GM10847 (cell line): Measurements from ENCODE around the gene SLC2A4RG.

Source experiments
- POLR2A ChIP-seq: IDR thresholded peaks from 2 replicates; pipeline ENCODE4 v1.6.1; 2011; ENCODE audit not compliant: insufficient read length; ENCODE audit errors: extremely low read depth

Gene SLC2A4RG

GRCh38 chr20:63733579-63734081, 5.9 kb upstream of the SLC2A4RG start:
- no peak for TF ChIP-seq POLR2A

GRCh38 chr20:63734111-63734945, 5.2 kb upstream of the SLC2A4RG start:
- no peak for TF ChIP-seq POLR2A

- TF ChIP-seq POLR2A, result no peak
These were observed 4.4 kb upstream of the SLC2A4RG start for GRCh38 chr20:63734946-63735858.

GRCh38 chr20:63735859-63736718, 3.5 kb upstream of the SLC2A4RG start, which contains the start of gene LIME1:
LIME1 (plus strand) TSS chr20:63736664; CDS start chr20:63737550, 886 bp downstream.
- peak; percentile 13 for TF ChIP-seq POLR2A

GRCh38 chr20:63736893-63737694, 2.5 kb upstream of the SLC2A4RG start:
- TF ChIP-seq POLR2A, result no peak

GRCh38 chr20:63737695-63737944, 2.0 kb upstream of the SLC2A4RG start:
- TF ChIP-seq POLR2A, result no peak

- peak; percentile 18 for TF ChIP-seq POLR2A
These were observed 1.5 kb upstream of the SLC2A4RG start for GRCh38 chr20:63737945-63738686.

- TF ChIP-seq POLR2A, result no peak
These were observed 868 bp upstream of the SLC2A4RG start for GRCh38 chr20:63738687-63739129.

GRCh38 chr20:63740070-63740626, 572 bp downstream of the SLC2A4RG start:
- peak; percentile 6 for TF ChIP-seq POLR2A

GRCh38 chr20:63740627-63741353, 1.2 kb downstream of the SLC2A4RG start:
- no peak for TF ChIP-seq POLR2A

- no peak for TF ChIP-seq POLR2A
These were observed 1.7 kb downstream of the SLC2A4RG start for GRCh38 chr20:63741354-63741675.

GRCh38 chr20:63741676-63742380, 2.3 kb downstream of the SLC2A4RG start:
- TF ChIP-seq POLR2A, result no peak
